Endodermal cell (in vitro differentiated cells): Measurements from ENCODE around the gene TMEM39A. TPM values are rescaled to one million over a fixed set of nuclear protein-coding genes. Genes with fewer than 3 reads are reported as not detected.

Experiments
- DNase-seq: peaks from one replicate; pipeline ENCODE4 v3.0.0-alpha.2; 2017
- H3K27ac ChIP-seq: 2 replicates; pipeline ENCODE4 v1.5.1; 2013; ENCODE audit warnings: mild to moderate bottlenecking, low read depth, low read length, moderate library complexity
- H3K27me3 ChIP-seq: 2 replicates; pipeline ENCODE4 v1.6.1; 2013; ENCODE audit warnings: mild to moderate bottlenecking, low read length, moderate library complexity; ENCODE audit not compliant: insufficient read depth, control insufficient read depth, poor library complexity, severe bottlenecking
- H3K36me3 ChIP-seq: 2 replicates; pipeline ENCODE4 v1.7.0; 2013; ENCODE audit warnings: mild to moderate bottlenecking, low read length, moderate library complexity; ENCODE audit not compliant: control insufficient read depth, insufficient read depth
- H3K4me1 ChIP-seq: one replicate; pipeline ENCODE4 v1.7.0; 2013; ENCODE audit warnings: low read length; ENCODE audit not compliant: control insufficient read depth, insufficient read depth
- H3K4me3 ChIP-seq: 2 replicates; pipeline ENCODE4 v1.5.1; 2013; ENCODE audit warnings: mild to moderate bottlenecking, low read length, moderate library complexity
- H3K9ac ChIP-seq: 2 replicates; pipeline ENCODE4 v1.6.1; 2013; ENCODE audit warnings: mild to moderate bottlenecking, low read length, moderate library complexity; ENCODE audit not compliant: poor library complexity, severe bottlenecking; ENCODE audit errors: extremely low read depth
- H3K9me3 ChIP-seq: 2 replicates; pipeline ENCODE4 v1.6.1; 2013; ENCODE audit warnings: mild to moderate bottlenecking, low read length, moderate library complexity; ENCODE audit not compliant: control insufficient read depth
- H3K27ac Mint-ChIP-seq: 2 replicates; pipeline ENCODE4 v1.8.0; 2020; ENCODE audit warnings: mixed read lengths
- H3K27me3 Mint-ChIP-seq: 2 replicates; pipeline ENCODE4 v1.8.0; 2021; ENCODE audit warnings: mild to moderate bottlenecking, mixed read lengths; ENCODE audit not compliant: insufficient read depth
- H3K36me3 Mint-ChIP-seq: 2 replicates; pipeline ENCODE4 v1.8.0; 2020; ENCODE audit warnings: low read depth, mixed read lengths
- H3K4me1 Mint-ChIP-seq: 2 replicates; pipeline ENCODE4 v1.8.0; 2020; ENCODE audit warnings: mixed read lengths
- H3K4me3 Mint-ChIP-seq: 2 replicates; pipeline ENCODE4 v1.8.0; 2020; ENCODE audit warnings: mild to moderate bottlenecking, moderate library complexity, mixed read lengths
- H3K9me3 Mint-ChIP-seq: 2 replicates; pipeline ENCODE4 v1.8.0; 2020; ENCODE audit warnings: mild to moderate bottlenecking, mixed read lengths
- WGBS, 2 experiments: methylation state at CpG; one replicate each; pipeline versions ENCODE4 v1.1.5 to v1.1.7; 2013; ENCODE audit warnings: missing lambda C conversion rate in 2 of 2, mixed read lengths in 1 of 2; ENCODE audit not compliant: insufficient coverage in 1 of 2, insufficient read length in 1 of 2; 5-methylcytosine and 5-hydroxymethylcytosine counted together
- total RNA-seq, 2 donors: library from RNA; stranded (reverse); fragmentation: NEBNext Ultra II Directional in 1 of 2; extraction: Animal tissue kit (Norgen Biotek cat#: 25700) in 1 of 2; gene quantifications; 2 replicates in 1 of 2; 3 replicates in 1 of 2; pipeline ENCODE4 v1.2.1, GENCODE V29; 2021
- TF ChIP-seq, protein P1 (sequence below): fragments of 200-600 bp; sonication (generic); conservative IDR thresholded peaks from 2 replicates; pipeline ENCODE4 v1.5.0; 2021; ENCODE audit warnings: antibody characterized with exemption, mild to moderate bottlenecking

Gene TMEM39A
- total RNA-seq, 2 donors from 2014 or later = 62.3 to 81.8 TPM

DNA sequence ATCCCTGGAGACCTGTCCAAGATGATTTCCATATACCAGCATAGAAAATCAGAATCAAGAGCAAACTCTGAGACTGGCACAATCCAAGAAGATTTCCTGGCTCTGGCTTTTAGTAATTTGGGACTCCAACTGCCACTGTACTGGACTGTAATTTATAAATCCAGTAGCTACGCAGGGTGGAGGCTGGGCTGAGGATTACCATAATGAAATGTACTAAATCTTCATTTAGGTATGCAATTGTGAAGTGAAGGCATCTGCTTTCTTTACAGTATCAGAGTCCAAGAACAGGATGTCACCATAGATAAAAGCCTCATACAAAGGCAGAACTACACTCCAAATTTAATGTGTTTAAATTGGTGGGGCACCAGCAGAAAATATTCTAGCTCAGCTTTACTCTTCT is 46.5 kb downstream of the TMEM39A start:
- H3K36me3 ChIP-seq = no peaks in the 10 kb centered on the region
- H3K27me3 ChIP-seq = no peaks in the 10 kb centered on the region
- H3K27ac ChIP-seq = no peak overlapping the region
- no peak overlapping the region for H3K9ac ChIP-seq
- H3K9me3 Mint-ChIP-seq = no peaks in the 10 kb centered on the region
- TF ChIP-seq, protein P1, sequence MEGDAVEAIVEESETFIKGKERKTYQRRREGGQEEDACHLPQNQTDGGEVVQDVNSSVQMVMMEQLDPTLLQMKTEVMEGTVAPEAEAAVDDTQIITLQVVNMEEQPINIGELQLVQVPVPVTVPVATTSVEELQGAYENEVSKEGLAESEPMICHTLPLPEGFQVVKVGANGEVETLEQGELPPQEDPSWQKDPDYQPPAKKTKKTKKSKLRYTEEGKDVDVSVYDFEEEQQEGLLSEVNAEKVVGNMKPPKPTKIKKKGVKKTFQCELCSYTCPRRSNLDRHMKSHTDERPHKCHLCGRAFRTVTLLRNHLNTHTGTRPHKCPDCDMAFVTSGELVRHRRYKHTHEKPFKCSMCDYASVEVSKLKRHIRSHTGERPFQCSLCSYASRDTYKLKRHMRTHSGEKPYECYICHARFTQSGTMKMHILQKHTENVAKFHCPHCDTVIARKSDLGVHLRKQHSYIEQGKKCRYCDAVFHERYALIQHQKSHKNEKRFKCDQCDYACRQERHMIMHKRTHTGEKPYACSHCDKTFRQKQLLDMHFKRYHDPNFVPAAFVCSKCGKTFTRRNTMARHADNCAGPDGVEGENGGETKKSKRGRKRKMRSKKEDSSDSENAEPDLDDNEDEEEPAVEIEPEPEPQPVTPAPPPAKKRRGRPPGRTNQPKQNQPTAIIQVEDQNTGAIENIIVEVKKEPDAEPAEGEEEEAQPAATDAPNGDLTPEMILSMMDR = no peak
- 94 to 100% methylated on average over 1 of the region's 1 CpG for WGBS, 2 experiments
- peaks cover 43% of the 10 kb centered on the region for H3K4me1 Mint-ChIP-seq
- H3K36me3 Mint-ChIP-seq = peaks cover 10% of the 10 kb centered on the region
- peak overlapping the region; percentile 77 for H3K27ac Mint-ChIP-seq
- peak overlapping the region; percentile 68 for H3K4me3 ChIP-seq
- no peak for DNase-seq
- no peak overlapping the region for H3K4me3 Mint-ChIP-seq
- H3K27me3 Mint-ChIP-seq = no peaks in the 10 kb centered on the region
- H3K9me3 ChIP-seq = no peaks in the 10 kb centered on the region
- peaks cover 27% of the 10 kb centered on the region for H3K4me1 ChIP-seq

DNA sequence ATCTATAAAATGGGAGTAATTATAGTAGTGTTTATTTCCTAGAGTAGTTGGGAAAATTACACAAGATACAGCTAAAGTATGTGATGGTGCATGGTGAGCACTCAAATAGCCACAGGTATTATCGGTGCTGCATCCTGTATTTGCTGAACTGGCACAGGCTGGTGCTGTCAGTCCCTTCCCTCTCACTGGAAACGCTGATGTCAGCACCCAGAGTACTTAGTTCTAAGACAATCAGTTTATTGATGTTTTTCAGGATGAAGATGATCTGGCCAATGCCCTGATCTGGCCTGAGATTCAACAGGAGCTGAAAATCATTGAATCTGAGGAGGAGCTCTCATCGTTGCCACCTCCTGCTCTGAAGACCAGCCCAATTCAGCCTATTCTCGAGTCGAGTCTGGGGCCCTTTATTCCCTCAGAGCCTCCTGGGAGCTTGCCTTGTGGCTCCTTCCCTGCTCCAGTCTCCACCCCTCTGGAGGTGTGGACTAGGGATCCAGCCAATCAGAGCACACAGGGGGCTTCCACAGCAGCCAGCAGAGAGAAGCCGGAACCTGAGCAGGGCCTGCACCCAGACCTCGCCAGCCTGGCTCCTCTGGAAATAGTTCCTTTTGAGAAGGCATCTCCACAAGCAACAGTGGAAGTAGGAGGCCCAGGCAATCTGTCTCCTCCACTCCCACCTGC is 49.7 kb downstream of the TMEM39A start:
- H3K36me3 Mint-ChIP-seq = peaks cover 10% of the 10 kb centered on the region
- WGBS, 2 experiments = 84 to 92% methylated on average over 3 to 7 of the region's 7 CpGs
- TF ChIP-seq, protein P1 = no peak
- H3K27ac Mint-ChIP-seq = no peak overlapping the region
- DNase-seq = peak; percentile 71
- H3K9me3 Mint-ChIP-seq = no peaks in the 10 kb centered on the region
- no peaks in the 10 kb centered on the region for H3K27me3 Mint-ChIP-seq
- Histone ChIP-seq H3K9ac (no peak overlapping the region), H3K27ac (no peak overlapping the region), H3K4me3 (no peak overlapping the region), H3K36me3 (no peaks in the 10 kb centered on the region), H3K4me1 (peaks cover 17% of the 10 kb centered on the region), H3K27me3 (no peaks in the 10 kb centered on the region), H3K9me3 (no peaks in the 10 kb centered on the region)
- no peak overlapping the region for H3K4me3 Mint-ChIP-seq
- H3K4me1 Mint-ChIP-seq = peaks cover 27% of the 10 kb centered on the region

DNA sequence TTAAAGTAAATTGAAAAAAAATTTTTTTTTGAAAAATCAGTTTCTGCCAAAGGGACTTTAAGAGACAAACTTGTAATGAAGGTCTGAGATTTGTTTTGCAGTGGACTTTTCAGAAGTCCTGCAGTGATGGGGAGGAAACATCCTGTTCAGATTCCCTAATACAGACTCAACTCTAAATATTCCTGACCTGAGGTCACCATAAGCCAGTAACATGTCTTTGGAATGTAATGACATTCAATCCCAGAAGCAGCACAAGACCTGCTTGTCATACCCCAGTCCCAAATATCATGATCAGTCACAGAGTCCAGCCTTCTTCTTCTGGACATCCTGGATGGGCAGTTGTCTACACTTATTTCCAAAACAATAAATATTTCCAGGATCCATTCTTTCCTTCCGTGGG is 53.6 kb downstream of the TMEM39A start:
- Mint-ChIP-seq H3K27ac (no peak overlapping the region), H3K36me3 (peaks cover 7% of the 10 kb centered on the region), H3K9me3 (no peaks in the 10 kb centered on the region), H3K4me3 (no peak overlapping the region), H3K27me3 (no peaks in the 10 kb centered on the region), H3K4me1 (peaks cover 6% of the 10 kb centered on the region)
- Histone ChIP-seq H3K36me3 (no peaks in the 10 kb centered on the region), H3K9ac (no peak overlapping the region), H3K27ac (no peak overlapping the region), H3K4me3 (no peak overlapping the region), H3K4me1 (peaks cover 2% of the 10 kb centered on the region), H3K9me3 (no peaks in the 10 kb centered on the region), H3K27me3 (no peaks in the 10 kb centered on the region)
- no peak for DNase-seq
- 92% methylated on average over 1 of the region's 1 CpG; no CpG with 5 or more reads in 1 of the 2 experiments for WGBS, 2 experiments
- TF ChIP-seq, protein P1 = no peak
